ENCODE measurements around the gene EXOC3L4. TPM values are rescaled to one million over a fixed set of nuclear protein-coding genes. Genes with fewer than 3 reads are reported as not detected.

Gene EXOC3L4
- total and polyA plus RNA-seq, 2 donors (not counting 3 experiments of a cell fraction or from before 2014, with no cell fraction given): not detected

DNA sequence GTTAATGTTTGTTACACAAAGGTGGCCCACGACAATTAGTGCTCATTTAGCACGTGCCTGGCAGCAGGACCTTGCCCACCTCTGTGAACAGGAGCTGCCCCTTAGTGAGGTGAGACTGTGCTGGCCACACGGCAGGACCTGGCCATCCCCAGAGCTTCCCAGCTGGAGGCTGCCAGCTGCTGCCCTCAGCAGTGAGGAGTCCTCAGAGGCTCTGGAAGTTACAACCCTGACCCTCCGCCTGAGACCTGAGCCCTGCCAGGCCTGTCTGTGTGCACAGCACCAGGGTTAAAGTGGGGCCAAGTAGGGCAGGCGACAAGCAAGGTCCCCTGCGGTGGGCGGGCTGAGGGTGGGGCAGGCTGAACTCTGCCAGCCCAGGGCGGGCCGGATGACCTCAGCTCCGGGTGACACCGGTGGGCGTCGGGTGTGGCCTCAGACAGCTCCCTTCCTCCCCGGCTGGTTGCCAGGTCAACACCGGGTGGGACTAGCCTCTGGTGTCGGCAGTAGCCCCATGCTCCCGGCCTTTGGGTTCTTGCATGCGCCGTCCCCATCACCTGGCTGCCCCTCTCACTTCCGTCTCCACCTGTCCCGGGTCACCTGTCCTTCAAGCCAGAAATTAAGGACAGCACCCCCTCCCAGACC lies 19.7 kb upstream of the EXOC3L4 start:
- ChIA-PET CTCF (interaction anchor here (0.5 to 2.0 kb wide), 15 partner anchors 9 to 217 kb away, joined by 3 to 17 read pairs (median 5); partner anchors contain the start of gene CDC42BPB), POLR2A (interaction anchor here (0.9 kb wide), 1 partner anchor 18 kb away, joined by 3 read pairs; no protein-coding TSS in a partner anchor)
- Histone ChIP-seq H3K4me3 (replicated peaks in 1 of 3; ENCODE audit: insufficient read depth in 1 of 3, low read depth in 1 of 3, low read length in 3 of 3) (peak overlapping the region in 2 of 3 experiments; percentile 34 to 41), H3K9ac (replicated peaks; ENCODE audit: extremely low read depth, insufficient read depth, low read length) (peak overlapping the region; percentile 38), H3K27ac (ENCODE audit: insufficient read depth, low read depth, low read length) (no peak overlapping the region), H4K20me1 (replicated peaks; ENCODE audit: control insufficient read depth, extremely low read depth, insufficient read depth, low read length) (no peaks in the 10 kb centered on the region), H3K9me1 (replicated peaks; ENCODE audit: control insufficient read depth, extremely low read depth, insufficient read depth, low read length) (no peaks in the 10 kb centered on the region), H3K4me2 (ENCODE audit: insufficient read depth, low read length) (peak overlapping the region; percentile 45), H2AFZ (ENCODE audit: low read depth, low read length) (peak overlapping the region; percentile 89), H3K4me1 (ENCODE audit: control insufficient read depth, extremely low read depth, insufficient read depth, low read length) (peaks cover 8% of the 10 kb centered on the region), H3K9me3 (replicated peaks; ENCODE audit: control insufficient read depth, insufficient read depth, low read length) (no peaks in the 10 kb centered on the region), H3K27me3 (ENCODE audit: control insufficient read depth in 2 of 2, insufficient read depth in 2 of 2, low read length in 2 of 2) (no peaks in the 10 kb centered on the region), H3K79me2 (ENCODE audit: control insufficient read depth, insufficient read depth, low read length) (no peaks in the 10 kb centered on the region), H3K36me3 (ENCODE audit: control insufficient read depth in 2 of 2, extremely low read depth in 1 of 2, insufficient read depth in 2 of 2, low read length in 2 of 2) (no peaks in the 10 kb centered on the region)
- intact Hi-C loops (cut with micrococcal nuclease): loop anchor here (1.0 to 2.0 kb wide), 5 partner anchors 9 to 110 kb away; no protein-coding TSS in a partner anchor
- peak; percentile 21 for FAIRE-seq
- dilution Hi-C loops (cut with MboI; ENCODE audit: extremely low pct_ligation_motif_present, low sequenced_read_pairs): no loop called here
- no peak for DNase-seq (ENCODE audit: low read depth, low spot score)
- TF ChIP-seq FOS (IDR thresholded peaks at IDR 0.05; ENCODE audit: borderline replicate concordance, insufficient read depth, low read length) (no peak), GATA2 (IDR thresholded peaks at IDR 0.05; ENCODE audit: insufficient read depth, insufficient read length, low read depth, low read length) (no peak), MYC (IDR thresholded peaks at IDR 0.05; ENCODE audit: low read depth, low read length) (no peak), EZH2 (IDR thresholded peaks at IDR 0.05; ENCODE audit: borderline replicate concordance, low read depth, low read length, severe bottlenecking) (no peak), CTCF (IDR thresholded peaks at IDR 0.05; ENCODE audit: extremely low read depth in 1 of 2, insufficient read depth in 1 of 2, low read depth in 1 of 2, low read length in 2 of 2) (no peak), POLR2AphosphoS5 (IDR thresholded peaks at IDR 0.05; ENCODE audit: insufficient read depth, low read depth, low read length) (no peak), MAX (IDR thresholded peaks at IDR 0.05; ENCODE audit: insufficient read depth, insufficient read length) (no peak), POLR2A (IDR thresholded peaks at IDR 0.05; ENCODE audit: low read depth, low read length) (no peak), JUN (IDR thresholded peaks at IDR 0.05; ENCODE audit: borderline replicate concordance, insufficient read depth, insufficient read length, low read depth) (no peak)
- BruUV-seq (replicated peaks): no TSS peak
